ENCODE results near the gene IQSEC1. TPM values are rescaled to one million over a fixed set of nuclear protein-coding genes. Genes with fewer than 3 reads are reported as not detected.

Gene IQSEC1
- total and polyA plus RNA-seq, 9 of the 15 experiments (the other 6 are each of a cell fraction or from before 2014, with no cell fraction given): 0.56 to 39.0 (median 6.8) TPM

GRCh38 chr3:12963231-12963896 is 109.9 kb downstream of the IQSEC1 start (continued):
- TF ChIP-seq, protein P1, sequence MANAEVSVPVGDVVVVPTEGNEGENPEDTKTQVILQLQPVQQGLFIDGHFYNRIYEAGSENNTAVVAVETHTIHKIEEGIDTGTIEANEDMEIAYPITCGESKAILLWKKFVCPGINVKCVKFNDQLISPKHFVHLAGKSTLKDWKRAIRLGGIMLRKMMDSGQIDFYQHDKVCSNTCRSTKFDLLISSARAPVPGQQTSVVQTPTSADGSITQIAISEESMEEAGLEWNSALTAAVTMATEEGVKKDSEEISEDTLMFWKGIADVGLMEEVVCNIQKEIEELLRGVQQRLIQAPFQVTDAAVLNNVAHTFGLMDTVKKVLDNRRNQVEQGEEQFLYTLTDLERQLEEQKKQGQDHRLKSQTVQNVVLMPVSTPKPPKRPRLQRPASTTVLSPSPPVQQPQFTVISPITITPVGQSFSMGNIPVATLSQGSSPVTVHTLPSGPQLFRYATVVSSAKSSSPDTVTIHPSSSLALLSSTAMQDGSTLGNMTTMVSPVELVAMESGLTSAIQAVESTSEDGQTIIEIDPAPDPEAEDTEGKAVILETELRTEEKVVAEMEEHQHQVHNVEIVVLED (CRISPR knock-in tag; IDR thresholded peaks at IDR 0.05): no peak
- TF ChIP-seq LEF1 (IDR thresholded peaks at IDR 0.05) (no peak), ZKSCAN8 (CRISPR knock-in tag; IDR thresholded peaks at IDR 0.05) (no peak), ZFP30 (CRISPR knock-in tag; IDR thresholded peaks at IDR 0.05; ENCODE audit: borderline replicate concordance) (no peak), SAFB (IDR thresholded peaks at IDR 0.05; ENCODE audit: borderline replicate concordance, low read depth, low read length) (no peak), C11orf30 (IDR thresholded peaks at IDR 0.05; ENCODE audit: low read depth) (no peak), SNIP1 (IDR thresholded peaks at IDR 0.05; ENCODE audit: low read depth) (no peak), SIN3A (IDR thresholded peaks at IDR 0.05; ENCODE audit: borderline replicate concordance in 2 of 2, control insufficient read depth in 1 of 2, low read depth in 2 of 2, low read length in 2 of 2) (no peak), ZNF445 (CRISPR knock-in tag; IDR thresholded peaks at IDR 0.05; ENCODE audit: low read depth) (no peak), MAX (CRISPR knock-in tag; IDR thresholded peaks at IDR 0.05) (no peak), ZNF354B (CRISPR knock-in tag; IDR thresholded peaks at IDR 0.05) (no peak), TAF9B (IDR thresholded peaks at IDR 0.05; ENCODE audit: partially characterized antibody) (no peak)
- TF ChIP-seq, protein P2, sequence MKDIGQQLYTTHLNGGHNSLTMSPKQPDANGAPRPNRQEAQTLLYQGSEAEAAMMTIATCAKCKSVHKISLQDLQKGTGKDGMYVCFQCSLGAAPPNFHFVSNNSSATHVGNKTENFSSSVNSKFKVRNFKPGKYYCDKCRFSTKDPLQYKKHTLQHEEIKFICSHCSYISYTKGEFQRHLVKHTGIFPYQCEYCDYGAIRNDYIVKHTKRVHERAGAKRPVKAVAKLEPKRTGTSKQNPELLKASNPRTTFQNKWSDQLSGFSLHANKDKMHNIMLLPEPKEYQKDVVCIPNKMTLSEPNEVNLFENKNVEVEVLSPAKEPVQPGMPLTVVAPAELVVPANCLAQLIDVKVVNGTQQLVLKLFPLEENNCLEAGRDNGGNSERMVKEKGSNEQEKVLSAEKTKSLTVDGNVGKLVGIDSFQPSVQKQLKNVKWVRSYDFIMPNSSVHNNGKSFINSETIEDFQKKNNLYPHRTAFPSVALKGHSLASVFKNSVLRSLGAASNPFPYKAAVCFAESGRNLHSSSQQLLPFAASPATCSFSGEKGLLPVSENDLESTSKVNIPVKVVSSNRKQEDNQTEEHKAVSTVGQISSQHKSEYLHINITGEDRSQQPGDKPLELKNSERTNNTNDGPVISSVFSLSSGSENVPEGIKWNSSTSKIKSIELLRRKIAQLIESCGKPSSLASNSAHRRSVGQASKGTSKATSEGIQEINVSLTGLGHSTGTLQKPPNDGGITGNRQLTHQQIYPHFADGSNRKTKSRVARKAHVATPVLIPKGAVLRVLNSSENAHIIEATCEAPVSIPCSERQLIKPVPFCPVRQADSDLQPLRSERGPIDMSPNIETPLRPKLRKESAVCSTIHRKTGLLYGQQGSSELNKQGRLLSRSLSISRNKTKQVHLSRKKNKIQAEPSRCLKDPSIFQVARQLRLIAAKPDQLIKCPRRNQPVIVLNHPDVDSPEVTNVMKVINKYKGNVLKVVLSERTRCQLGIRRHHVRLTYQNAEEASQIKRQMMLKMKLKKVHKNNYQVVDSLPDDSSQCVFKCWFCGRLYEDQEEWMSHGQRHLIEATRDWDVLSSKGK (CRISPR knock-in tag; IDR thresholded peaks at IDR 0.05): no peak
